Fibroblast of villous mesenchyme (primary cell): ENCODE data around the gene SPATA31C2. TPM values are rescaled to one million over a fixed set of nuclear protein-coding genes. Genes with fewer than 3 reads are reported as not detected.

Experiments
- DNase-seq: peaks from one replicate; pipeline ENCODE4 v3.0.0-alpha.2; 2010; ENCODE audit warnings: low read depth
- H3K4me3 ChIP-seq: 2 replicates; pipeline ENCODE4 v1.5.1; 2011; ENCODE audit warnings: low read depth, mild to moderate bottlenecking, low read length
- total RNA-seq: library from RNA; depleted of rRNA; stranded (reverse); fragments of >200 nt; gene quantifications from 2 replicates; pipeline ENCODE4 v1.2.3, GENCODE V29; 2012
- TF ChIP-seq, protein P1 (sequence below): IDR thresholded peaks from 2 replicates; pipeline ENCODE4 v1.5.1; 2012; ENCODE audit warnings: low read depth, mild to moderate bottlenecking, low read length; ENCODE audit not compliant: insufficient read depth

The SPATA31C2 gene
- total RNA-seq, 1 donor, result not detected

DNA sequence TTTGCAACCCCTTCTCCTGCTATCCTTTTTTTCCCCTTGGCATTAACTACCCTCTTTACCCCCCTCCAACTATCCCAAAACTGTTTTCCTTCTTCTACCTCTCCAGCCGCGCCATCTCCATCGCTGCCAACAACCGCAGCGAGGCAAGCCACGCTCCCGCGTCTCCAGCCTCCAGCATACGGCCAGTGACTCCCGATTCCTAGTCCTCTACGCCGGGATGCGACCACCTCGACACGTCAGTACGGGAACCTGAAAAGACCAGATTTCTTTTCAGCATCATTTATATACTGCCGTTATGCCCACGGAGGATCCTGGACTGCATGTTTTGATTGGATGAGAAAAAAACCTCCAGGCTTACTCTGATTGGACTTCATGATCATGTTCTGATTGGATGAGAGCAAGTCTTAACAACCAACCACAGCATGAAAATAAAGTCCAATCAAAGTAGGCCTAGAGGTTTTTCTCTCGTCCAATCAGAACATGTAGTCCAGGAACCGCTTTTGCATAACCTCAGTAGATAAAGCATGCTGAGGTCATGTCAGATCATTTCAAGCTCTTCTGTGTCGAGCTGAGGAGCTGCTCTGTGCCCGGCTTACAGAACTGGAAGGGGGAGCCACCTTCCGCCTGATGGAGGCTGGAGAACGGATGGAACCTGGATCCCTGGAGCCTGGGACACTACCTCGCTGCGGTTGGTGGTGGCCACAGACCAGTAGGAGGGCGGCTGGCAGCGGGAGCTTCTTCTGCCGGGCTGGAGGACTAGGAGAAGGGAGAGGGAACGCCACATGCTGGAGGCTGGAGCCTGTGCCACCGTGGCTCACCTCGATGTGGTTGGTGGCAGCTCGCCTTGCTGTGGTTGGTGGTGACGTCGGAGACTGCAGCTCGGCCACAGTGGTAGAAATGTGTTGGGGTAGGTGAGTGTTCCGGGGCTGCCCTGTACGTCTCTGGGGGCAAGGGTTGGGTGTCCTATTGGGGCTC is 24.8 kb downstream of the SPATA31C2 start:
- peak; percentile 78 for DNase-seq
- peak overlapping the region; percentile 48 for H3K4me3 ChIP-seq

GRCh38 chr9:88110026-88110425 is 28.2 kb downstream of the SPATA31C2 start:
- DNase-seq, result no peak
- TF ChIP-seq, protein P1, sequence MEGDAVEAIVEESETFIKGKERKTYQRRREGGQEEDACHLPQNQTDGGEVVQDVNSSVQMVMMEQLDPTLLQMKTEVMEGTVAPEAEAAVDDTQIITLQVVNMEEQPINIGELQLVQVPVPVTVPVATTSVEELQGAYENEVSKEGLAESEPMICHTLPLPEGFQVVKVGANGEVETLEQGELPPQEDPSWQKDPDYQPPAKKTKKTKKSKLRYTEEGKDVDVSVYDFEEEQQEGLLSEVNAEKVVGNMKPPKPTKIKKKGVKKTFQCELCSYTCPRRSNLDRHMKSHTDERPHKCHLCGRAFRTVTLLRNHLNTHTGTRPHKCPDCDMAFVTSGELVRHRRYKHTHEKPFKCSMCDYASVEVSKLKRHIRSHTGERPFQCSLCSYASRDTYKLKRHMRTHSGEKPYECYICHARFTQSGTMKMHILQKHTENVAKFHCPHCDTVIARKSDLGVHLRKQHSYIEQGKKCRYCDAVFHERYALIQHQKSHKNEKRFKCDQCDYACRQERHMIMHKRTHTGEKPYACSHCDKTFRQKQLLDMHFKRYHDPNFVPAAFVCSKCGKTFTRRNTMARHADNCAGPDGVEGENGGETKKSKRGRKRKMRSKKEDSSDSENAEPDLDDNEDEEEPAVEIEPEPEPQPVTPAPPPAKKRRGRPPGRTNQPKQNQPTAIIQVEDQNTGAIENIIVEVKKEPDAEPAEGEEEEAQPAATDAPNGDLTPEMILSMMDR, result no peak
- no peak overlapping the region for H3K4me3 ChIP-seq

DNA sequence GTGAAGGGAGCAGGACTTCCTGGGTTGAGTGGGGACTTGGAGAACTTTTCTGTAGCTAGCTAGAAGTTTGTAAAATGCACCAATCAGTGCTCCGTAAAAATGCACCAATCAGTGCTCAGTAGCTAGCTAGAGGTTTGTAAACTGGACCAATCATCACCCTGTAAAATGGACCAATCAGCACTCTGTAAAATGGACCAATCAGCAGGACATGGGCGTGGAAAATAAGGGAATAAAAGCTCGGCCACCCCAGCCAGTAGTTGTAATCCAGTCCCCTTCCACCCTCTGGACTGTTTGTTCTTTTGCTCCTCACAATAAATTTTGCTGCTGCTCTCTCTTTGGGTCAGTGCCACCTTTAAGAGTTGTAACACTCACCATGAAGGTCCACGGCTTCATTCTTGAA is 29.5 kb downstream of the SPATA31C2 start:
- H3K4me3 ChIP-seq, result no peak overlapping the region
- TF ChIP-seq, protein P1, result no peak

DNA sequence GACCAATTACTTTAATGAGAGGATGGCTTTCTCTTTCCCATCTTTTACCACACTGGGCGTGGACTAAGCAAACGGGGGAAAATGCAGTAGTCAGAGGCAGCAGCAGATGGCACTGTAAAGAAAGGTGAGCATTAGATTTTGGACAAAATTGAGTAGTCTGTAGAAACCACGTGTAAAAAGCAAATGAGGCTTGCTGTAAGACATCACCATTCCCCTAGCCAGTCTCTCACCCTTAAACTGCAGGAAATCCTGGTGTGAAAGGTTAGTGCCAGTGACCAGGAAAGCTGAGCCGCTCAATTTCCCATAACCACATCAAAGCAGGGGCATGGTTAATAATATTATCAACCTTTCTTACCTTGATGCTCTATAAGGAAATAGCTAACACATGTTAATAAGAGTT is 31.8 kb downstream of the SPATA31C2 start:
- DNase-seq, result peak; percentile 45
- TF ChIP-seq, protein P1, result peak; percentile 58
- H3K4me3 ChIP-seq, result no peak overlapping the region

More for the DNA sequence above, 29.5 kb downstream of the SPATA31C2 start:
- DNase-seq, result no peak

DNA sequence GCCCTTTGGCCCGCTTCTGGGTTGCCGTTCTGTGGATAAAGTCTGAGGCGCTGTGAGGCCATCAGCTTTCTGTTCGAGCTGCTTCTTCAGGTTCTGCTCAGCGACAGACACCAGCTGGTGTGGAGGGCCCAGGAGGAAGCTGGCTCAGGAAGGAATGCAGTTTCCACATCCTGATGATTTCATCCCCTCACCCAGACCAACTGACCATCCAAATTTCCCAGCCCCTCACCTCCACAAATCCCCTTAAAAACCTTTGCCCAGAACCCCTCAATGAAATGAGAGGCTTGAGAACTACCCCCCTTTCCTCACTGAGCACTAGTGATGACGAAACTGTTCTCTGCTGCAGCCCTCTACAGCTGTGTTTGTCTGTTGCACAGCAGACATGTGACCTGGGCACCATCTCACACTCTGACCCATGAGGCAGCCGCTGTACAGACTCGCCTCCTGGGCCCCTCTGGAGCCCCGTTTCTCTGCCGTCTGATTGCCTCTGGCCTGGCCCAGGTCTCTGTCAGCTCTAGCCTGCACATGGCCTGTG is 45.4 kb downstream of the SPATA31C2 start:
- TF ChIP-seq, protein P1, result no peak
- peak overlapping the region; percentile 27 for H3K4me3 ChIP-seq
- peak; percentile 92 for DNase-seq

DNA sequence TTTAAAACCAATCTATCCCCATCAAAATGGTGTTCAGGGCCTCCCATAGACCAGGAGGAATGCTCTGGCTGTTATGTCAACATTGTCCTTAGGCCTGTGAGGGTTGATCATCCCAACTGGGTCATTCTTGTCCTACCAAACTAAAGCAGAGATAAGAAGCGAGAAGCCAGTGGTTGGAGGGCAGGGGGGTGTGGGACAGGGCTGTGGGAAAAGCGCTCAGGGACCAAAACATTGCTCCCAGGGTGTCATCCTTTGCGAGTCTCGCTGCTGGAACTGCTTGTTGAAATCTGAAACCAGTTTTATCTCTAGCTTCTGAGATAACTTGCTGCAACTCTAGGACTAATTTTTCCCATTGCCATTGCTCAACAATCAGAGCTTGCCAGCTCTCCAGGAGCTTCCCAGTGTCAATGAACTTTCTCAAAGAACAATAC is 48.1 kb downstream of the SPATA31C2 start:
- TF ChIP-seq, protein P1, result no peak
- peak; percentile 92 for DNase-seq
- H3K4me3 ChIP-seq, result no peak overlapping the region

GRCh38 chr9:88087906-88088305 is 50.4 kb downstream of the SPATA31C2 start:
- H3K4me3 ChIP-seq, result no peak overlapping the region
- no peak for DNase-seq
- TF ChIP-seq, protein P1, result no peak
